H9 (cell line): ENCODE results near the gene LMNTD2. TPM values are rescaled to one million over a fixed set of nuclear protein-coding genes. Genes with fewer than 3 reads are reported as not detected.
A peak's percentile ranks its signal among the peaks of the same experiment; 100 is the strongest.

Source experiments
- DNase-seq: peaks from one replicate; pipeline ENCODE4 v3.0.0-alpha.2; 2017
- H2AFZ ChIP-seq: one replicate; pipeline ENCODE4 v1.6.1; 2013; ENCODE audit warnings: mild to moderate bottlenecking, low read length, control low read depth, moderate library complexity
- H2AK5ac ChIP-seq: 2 replicates; pipeline ENCODE4 v1.6.1; 2013; ENCODE audit warnings: low read length, control low read depth, mixed read lengths; ENCODE audit not compliant: insufficient read length
- H2BK120ac ChIP-seq: one replicate; pipeline ENCODE4 v1.6.1; 2013; ENCODE audit warnings: low read depth, mild to moderate bottlenecking, low read length, control low read depth, inconsistent platforms; ENCODE audit not compliant: poor library complexity, severe bottlenecking
- H2BK12ac ChIP-seq: 2 replicates; pipeline ENCODE4 v1.6.1; 2013; ENCODE audit warnings: low read length, control low read depth, mixed read lengths, low read depth; ENCODE audit not compliant: insufficient read length
- H2BK15ac ChIP-seq: 2 replicates; pipeline ENCODE4 v1.6.1; 2013; ENCODE audit warnings: low read depth, low read length, control low read depth
- H2BK20ac ChIP-seq: one replicate; pipeline ENCODE4 v1.6.1; 2013; ENCODE audit warnings: low read depth, mild to moderate bottlenecking, low read length, control low read depth, inconsistent platforms; ENCODE audit not compliant: poor library complexity, severe bottlenecking
- H2BK5ac ChIP-seq: 2 replicates; pipeline ENCODE4 v1.6.1; 2013; ENCODE audit warnings: low read length, control low read depth, mixed read lengths; ENCODE audit not compliant: insufficient read length
- H3K14ac ChIP-seq: 2 replicates; pipeline ENCODE4 v1.6.1; 2013; ENCODE audit warnings: low read length, control low read depth; ENCODE audit not compliant: insufficient read depth
- H3K18ac ChIP-seq: 2 replicates; pipeline ENCODE4 v1.6.1; 2013; ENCODE audit warnings: low read depth, mild to moderate bottlenecking, mixed read lengths, low read length, control low read depth; ENCODE audit not compliant: insufficient read length
- H3K23ac ChIP-seq: 2 replicates; pipeline ENCODE4 v1.6.1; 2013; ENCODE audit warnings: low read length, control low read depth, mixed read lengths, low read depth; ENCODE audit not compliant: insufficient read length
- H3K23me2 ChIP-seq: 2 replicates; pipeline ENCODE4 v1.6.1; 2013; ENCODE audit warnings: low read depth, mild to moderate bottlenecking, mixed read lengths, low read length, control low read depth; ENCODE audit not compliant: insufficient read length, poor library complexity, severe bottlenecking
- H3K27ac ChIP-seq: 2 replicates; pipeline ENCODE4 v1.5.1; 2013; ENCODE audit warnings: low read length, control low read depth, mixed read lengths, low read depth; ENCODE audit not compliant: insufficient read length
- H3K27me3 ChIP-seq: 2 replicates; pipeline ENCODE4 v1.6.1; 2013; ENCODE audit warnings: low read length, control low read depth, inconsistent platforms; ENCODE audit not compliant: insufficient read depth
- H3K4ac ChIP-seq: 2 replicates; pipeline ENCODE4 v1.6.1; 2013; ENCODE audit warnings: low read depth, mild to moderate bottlenecking, control low read depth, inconsistent platforms, low read length, moderate library complexity
- H3K4me1 ChIP-seq: 2 replicates; pipeline ENCODE4 v1.6.1; 2013; ENCODE audit warnings: low read length, control low read depth, inconsistent platforms; ENCODE audit not compliant: insufficient read depth
- H3K4me2 ChIP-seq: 2 replicates; pipeline ENCODE4 v1.6.1; 2013; ENCODE audit warnings: low read length, control low read depth, mixed read lengths; ENCODE audit not compliant: insufficient read length, insufficient read depth
- H3K56ac ChIP-seq: 2 replicates; pipeline ENCODE4 v1.6.1; 2013; ENCODE audit warnings: low read depth, mild to moderate bottlenecking, mixed read lengths, low read length, control low read depth; ENCODE audit not compliant: insufficient read length
- H3K79me1 ChIP-seq: 2 replicates; pipeline ENCODE4 v1.6.1; 2013; ENCODE audit warnings: low read depth, mild to moderate bottlenecking, moderate library complexity, low read length, control low read depth, inconsistent platforms; ENCODE audit not compliant: insufficient read depth, poor library complexity, severe bottlenecking
- H3K79me2 ChIP-seq: 2 replicates; pipeline ENCODE4 v1.6.1; 2013; ENCODE audit warnings: low read length, control low read depth, inconsistent platforms; ENCODE audit not compliant: insufficient read depth
- H3K9ac ChIP-seq: 2 replicates; pipeline ENCODE4 v1.6.1; 2013; ENCODE audit warnings: low read length, control low read depth, mixed read lengths; ENCODE audit not compliant: insufficient read length; ENCODE audit errors: extremely low read depth
- H3K9me3 ChIP-seq: one replicate; pipeline ENCODE4 v1.6.1; 2013; ENCODE audit warnings: low read depth, low read length, inconsistent platforms; ENCODE audit not compliant: control insufficient read depth
- H3T11ph ChIP-seq: one replicate; pipeline ENCODE4 v1.6.1; 2013; ENCODE audit warnings: mild to moderate bottlenecking, low read length, control low read depth, inconsistent platforms
- H4K20me1 ChIP-seq: one replicate; pipeline ENCODE4 v1.6.1; 2013; ENCODE audit not compliant: control insufficient read depth, insufficient read length, insufficient read depth
- H4K5ac ChIP-seq: 2 replicates; pipeline ENCODE4 v1.6.1; 2013; ENCODE audit warnings: low read depth, mild to moderate bottlenecking, mixed read lengths, low read length, control low read depth; ENCODE audit not compliant: insufficient read length
- H4K8ac ChIP-seq: replicated peaks from 2 replicates; pipeline ENCODE4 v1.6.1; 2013; ENCODE audit warnings: low read length, control low read depth, mixed read lengths, low read depth; ENCODE audit not compliant: insufficient read length
- H4K91ac ChIP-seq: 2 replicates; pipeline ENCODE4 v1.6.1; 2013; ENCODE audit warnings: low read depth, mild to moderate bottlenecking, moderate library complexity, mixed read lengths, low read length, control low read depth; ENCODE audit not compliant: insufficient read length
- H3K27ac Mint-ChIP-seq, 3 experiments: 2 replicates in 2 of 3; 3 replicates in 1 of 3; pipeline ENCODE4 v1.8.0; 2020 to 2021; ENCODE audit warnings: mixed read lengths in 3 of 3, mild to moderate bottlenecking in 1 of 3, moderate library complexity in 1 of 3
- H3K27me3 Mint-ChIP-seq: 2 replicates; pipeline ENCODE4 v1.8.0; 2021; ENCODE audit warnings: low read depth, mild to moderate bottlenecking, moderate library complexity, mixed read lengths
- H3K36me3 Mint-ChIP-seq, 3 experiments: 2 replicates in 2 of 3; 3 replicates in 1 of 3; pipeline ENCODE4 v1.8.0; 2020 to 2021; ENCODE audit warnings: low read depth in 3 of 3, mixed read lengths in 3 of 3; ENCODE audit not compliant: insufficient read depth in 1 of 3
- H3K4me1 Mint-ChIP-seq, 2 experiments: 2 replicates each; pipeline ENCODE4 v1.8.0; 2020; ENCODE audit warnings: mixed read lengths in 2 of 2
- H3K4me3 Mint-ChIP-seq, 2 experiments: 2 replicates in 1 of 2; 3 replicates in 1 of 2; pipeline ENCODE4 v1.8.0; 2020 to 2021; ENCODE audit warnings: mild to moderate bottlenecking in 2 of 2, mixed read lengths in 2 of 2, moderate library complexity in 1 of 2
- H3K9me3 Mint-ChIP-seq, 2 experiments: 2 replicates in 1 of 2; 3 replicates in 1 of 2; pipeline ENCODE4 v1.8.0; 2020; ENCODE audit warnings: mild to moderate bottlenecking in 2 of 2, mixed read lengths in 2 of 2, moderate library complexity in 1 of 2
- CTCF ChIP-seq: fragments of 200-600 bp; sonication (generic); conservative IDR thresholded peaks from 3 replicates; pipeline ENCODE4 v1.8.0; 2021; ENCODE audit warnings: antibody characterized with exemption, mild to moderate bottlenecking
- WGBS: extraction: QIAGEN DNeasy Blood & Tissue Kit; methylation state at CpG from one replicate; pipeline ENCODE4 v1.1.7; 2013; ENCODE audit warnings: missing lambda C conversion rate, low lambda C conversion rate, mixed read lengths; ENCODE audit not compliant: insufficient read length; ENCODE audit errors: extremely low coverage; 5-methylcytosine and 5-hydroxymethylcytosine counted together
- total RNA-seq: library from RNA; stranded (reverse); gene quantifications from 2 replicates; pipeline ENCODE4 v1.2.1, GENCODE V29; 2021

Gene LMNTD2
- total RNA-seq, 1 experiment from 2014 or later: 4.7 TPM

GRCh38 chr11:535210-535518 lies 25.4 kb downstream of the LMNTD2 start:
- Histone ChIP-seq H3K27ac (no peak overlapping the region), H3K9me3 (no peaks in the 10 kb centered on the region), H3T11ph (no peak overlapping the region), H4K91ac (no peak overlapping the region), H3K27me3 (no peaks in the 10 kb centered on the region), H2BK15ac (no peak overlapping the region), H4K20me1 (no peaks in the 10 kb centered on the region), H3K4me1 (no peaks in the 10 kb centered on the region), H2BK5ac (no peak overlapping the region), H3K14ac (no peak overlapping the region), H3K4ac (no peak overlapping the region), H4K8ac (no peak overlapping the region), H3K79me2 (no peaks in the 10 kb centered on the region), H2BK12ac (no peak overlapping the region), H3K23ac (no peak overlapping the region), H4K5ac (no peak overlapping the region), H2AFZ (no peak overlapping the region), H2AK5ac (no peak overlapping the region), H3K56ac (no peak overlapping the region), H3K23me2 (peaks cover 19% of the 10 kb centered on the region), H3K9ac (no peak overlapping the region), H3K4me2 (no peak overlapping the region), H2BK120ac (no peak overlapping the region), H3K79me1 (no peaks in the 10 kb centered on the region), H3K18ac (no peak overlapping the region), H2BK20ac (no peak overlapping the region)
- Mint-ChIP-seq H3K4me1 (peaks cover 6 to 8% of the 10 kb centered on the region in 2 experiments; a peak in 2 of 4 replicates), H3K9me3 (peaks cover 0 to 2% of the 10 kb centered on the region in 2 experiments; a peak in 1 of 5 replicates), H3K36me3 (peaks cover 5 to 18% (median 10%) of the 10 kb centered on the region in 3 experiments; a peak in 5 of 7 replicates), H3K4me3 (0 out of 5 replicates have a peak overlapping the region, but pooled peaks of 1 of the 2 experiments have one; percentile 15), H3K27ac (no peak overlapping the region), H3K27me3 (peaks cover 16% of the 10 kb centered on the region)
- TF ChIP-seq CTCF: no peak
- no CpG with 5 or more reads among the region's 56 CpGs for WGBS
- DNase-seq: no peak
